K562 (cell line): ENCODE results near the gene ATP6V0E2. TPM values are rescaled to one million over a fixed set of nuclear protein-coding genes. Genes with fewer than 3 reads are reported as not detected.

Experiments
- ATAC-seq: fragments of 200-7000 bp; cut with Tn5 transposase; 3 replicates; pipeline ENCODE4 v1.9.1; 2020; ENCODE audit warnings: moderate library complexity
- BruUV-seq: library from RNA; stranded (reverse); fragments of 400-500 nt; replicated peaks from 2 replicates; lab custom pipeline; 2021; lab: Mats Ljungman, UMichigan
- CTCF ChIA-PET: fragments of 300-600 bp; formaldehyde crosslinking; extraction: SDS; loops from one replicate; lab custom pipeline; 2021; ENCODE audit warnings: low intra/inter-chr PET ratio; lab: Yijun Ruan, JAX
- POLR2A ChIA-PET: fragments of 300-600, 350-650 bp; sonication (Branson Sonifier 250); formaldehyde crosslinking; extraction: SDS; loops from one replicate; lab custom pipeline; 2021; ENCODE audit warnings: antibody characterized with exemption, inconsistent platforms; lab: Yijun Ruan, JAX
- DNase-seq, 4 experiments: peaks; one replicate each; pipeline versions ENCODE4 v3.0.0 to v3.0.0-alpha.2; 2011 to 2018; ENCODE audit warnings: low spot score in 3 of 4, mixed read lengths in 3 of 4; ENCODE audit errors: extremely low read depth in 1 of 4
- FAIRE-seq: peaks from 2 replicates; lab custom pipeline; 2011; peaks lifted over from hg19 to GRCh38; lab: Jason Lieb, UNC
- H2AFZ ChIP-seq: 2 replicates; pipeline ENCODE4 v1.6.0; 2011; ENCODE audit warnings: low read depth, low read length, control low read depth, inconsistent platforms
- H3K27ac ChIP-seq: fragments of 200-600 bp; 3 replicates; pipeline ENCODE4 v1.8.0; 2011; ENCODE audit warnings: low read depth, mild to moderate bottlenecking, control low read depth, inconsistent platforms, low read length, moderate library complexity, mixed read lengths; ENCODE audit errors: extremely low read depth
- H3K27me3 ChIP-seq, 2 experiments: fragments of 300-600 bp in 1 of 2; 2 replicates in 1 of 2; 3 replicates in 1 of 2; pipeline versions ENCODE4 v1.6.0 to v1.8.0; 2011; ENCODE audit warnings: inconsistent platforms in 2 of 2, low read length in 2 of 2, mild to moderate bottlenecking in 1 of 2, mixed read lengths in 1 of 2, moderate library complexity in 1 of 2; ENCODE audit not compliant: control insufficient read depth in 2 of 2, insufficient read depth in 2 of 2
- H3K36me3 ChIP-seq: fragments of 300-600 bp; 3 replicates; pipeline ENCODE4 v1.8.0; 2011; ENCODE audit warnings: mild to moderate bottlenecking, low read length, inconsistent platforms; ENCODE audit not compliant: control insufficient read depth, insufficient read depth
- H3K4me1 ChIP-seq, 2 experiments: fragments of 200-600 bp in 1 of 2; replicated peaks in 1 of 2; 2 replicates in 1 of 2; 3 replicates in 1 of 2; pipeline versions ENCODE4 v1.5.1 to v1.8.0; 2011; ENCODE audit warnings: inconsistent platforms in 2 of 2, low read length in 2 of 2, mild to moderate bottlenecking in 1 of 2, mixed read lengths in 1 of 2, moderate library complexity in 1 of 2; ENCODE audit not compliant: control insufficient read depth in 2 of 2, insufficient read depth in 2 of 2
- H3K4me2 ChIP-seq: 2 replicates; pipeline ENCODE4 v1.6.1; 2011; ENCODE audit warnings: low read length, control low read depth, inconsistent platforms, mixed read lengths; ENCODE audit not compliant: insufficient read depth
- H3K4me3 ChIP-seq: fragments of 200-600 bp; sonication (generic), shearing (Covaris generic); 2 replicates; pipeline ENCODE4 v1.5.1; 2016; ENCODE audit warnings: control low read depth, inconsistent platforms
- H3K79me2 ChIP-seq: fragments of 200-600 bp; 3 replicates; pipeline ENCODE4 v1.8.0; 2011; ENCODE audit warnings: low read length, inconsistent platforms; ENCODE audit not compliant: control insufficient read depth, insufficient read depth
- H3K9ac ChIP-seq, 2 experiments: 2 replicates each; pipeline versions ENCODE4 v1.6.0 to v1.6.1; 2011; ENCODE audit warnings: low read depth in 2 of 2, low read length in 2 of 2, control low read depth in 1 of 2, inconsistent platforms in 1 of 2, mild to moderate bottlenecking in 1 of 2, mixed read lengths in 1 of 2; ENCODE audit not compliant: insufficient read depth in 1 of 2
- H3K9me1 ChIP-seq: one replicate; pipeline ENCODE4 v1.6.0; 2011; ENCODE audit warnings: inconsistent platforms, mild to moderate bottlenecking, low read length, moderate library complexity; ENCODE audit not compliant: control insufficient read depth, insufficient read depth
- H3K9me3 ChIP-seq: replicated peaks from 2 replicates; pipeline ENCODE4 v1.5.1; 2011; ENCODE audit warnings: low read depth, low read length, inconsistent platforms; ENCODE audit not compliant: control insufficient read depth, insufficient read depth
- H4K20me1 ChIP-seq: replicated peaks from 2 replicates; pipeline ENCODE4 v1.6.1; 2011; ENCODE audit warnings: low read length, inconsistent platforms, mixed read lengths; ENCODE audit not compliant: control insufficient read depth, insufficient read depth
- CBFB ChIP-seq: sonication (generic); formaldehyde crosslinking; IDR thresholded peaks from 2 replicates; pipeline ENCODE4 v1.4.0; 2020; ENCODE audit warnings: mild to moderate bottlenecking, missing genetic modification reagents
- ETV5 ChIP-seq: sonication (generic); formaldehyde crosslinking; IDR thresholded peaks from 2 replicates; pipeline ENCODE4 v1.4.0; 2020; ENCODE audit warnings: low read depth, mild to moderate bottlenecking, missing genetic modification reagents
- FOXM1 ChIP-seq, 2 experiments: fragments of 450-650 bp in 1 of 2; sonication (generic) in 1 of 2; formaldehyde crosslinking in 1 of 2; IDR thresholded peaks; 2 replicates each; pipeline versions ENCODE4 v1.6.1 to v1.9.0; 2017 to 2022; ENCODE audit warnings: low read depth in 2 of 2, mild to moderate bottlenecking in 2 of 2, missing genetic modification reagents in 1 of 2, moderate library complexity in 1 of 2
- HDAC1 ChIP-seq, 2 experiments: fragments of 450-650 bp; IDR thresholded peaks; 2 replicates each; pipeline ENCODE4 v1.6.1; 2016 to 2017; ENCODE audit warnings: inconsistent platforms in 1 of 2, mild to moderate bottlenecking in 1 of 2, moderate library complexity in 1 of 2
- IFI16 ChIP-seq: fragments of 250-450 bp; sonication (Bioruptor Pico); IDR thresholded peaks from 2 replicates; pipeline ENCODE4 v2.1.2; 2022; ENCODE audit warnings: mild to moderate bottlenecking, inconsistent platforms
- PHF8 ChIP-seq: fragments of 200-600 bp; sonication (generic); IDR thresholded peaks from 2 replicates; pipeline ENCODE4 v1.6.1; 2012; ENCODE audit warnings: mixed run types, mild to moderate bottlenecking, inconsistent platforms, low read length, moderate library complexity, borderline replicate concordance
- RBM14 ChIP-seq: fragments of 200-400 bp; formaldehyde crosslinking; IDR thresholded peaks from 2 replicates; pipeline ENCODE4 v1.6.1; 2018; ENCODE audit warnings: low read depth, mild to moderate bottlenecking, low read length, moderate library complexity, borderline replicate concordance; ENCODE audit not compliant: insufficient read depth
- ZBTB7A ChIP-seq: IDR thresholded peaks from 2 replicates; pipeline ENCODE4 v1.6.1; 2011; ENCODE audit warnings: low read depth, mild to moderate bottlenecking, low read length, moderate library complexity, borderline replicate concordance; ENCODE audit not compliant: control insufficient read depth
- ZNF668 ChIP-seq: fragments of 250-450 bp; sonication (Bioruptor Pico); IDR thresholded peaks from 2 replicates; pipeline ENCODE4 v1.8.0; 2022; ENCODE audit warnings: mild to moderate bottlenecking, inconsistent platforms
- WGBS: fragments of 100-300 bp; shearing (Covaris generic); methylation state at CpG from one replicate; pipeline ENCODE4 v1.1.6; 2016; ENCODE audit warnings: low coverage, mixed read lengths; ENCODE audit not compliant: insufficient coverage; ENCODE audit errors: missing lambda C conversion rate; 5-methylcytosine and 5-hydroxymethylcytosine counted together
- in situ Hi-C: fragments of 300-500 bp; cut with MboI; formaldehyde crosslinking; loops from 4 replicates; pipeline ENCODE4 v1.15.0; 2018; ENCODE audit warnings: inconsistent platforms, mixed read lengths
- intact Hi-C: fragments of 100-400 bp; cut with micrococcal nuclease; formaldehyde crosslinking; loops from 2 replicates; pipeline ENCODE4 v1.14.2; 2022
- polyA plus RNA-seq, 8 experiments: library from polyadenylated mRNA; depleted of rRNA in 4 of 8; stranded (reverse) in 5 of 8; unstranded in 3 of 8; fragments of >200 nt; fragmentation: Nextera tagmentation in 2 of 8; fragmentation: Illumina TruSeq in 1 of 8; extraction: Ambion mirVana in 2 of 8; extraction: Trizol in 1 of 8; gene quantifications; 2 replicates each; pipeline versions ENCODE4 v1.2.1 to v1.2.3, GENCODE V29; 2011 to 2014; ENCODE audit warnings: inconsistent platforms in 1 of 8, missing spikeins in 1 of 8
- total RNA-seq, 7 experiments: library from RNA; depleted of rRNA in 6 of 7; stranded (reverse); fragments of >200 nt in 6 of 7; fragmentation: Illumina TruSeq in 2 of 7; extraction: Trizol in 2 of 7; gene quantifications; 2 replicates each; pipeline versions ENCODE4 v1.2.1 to v1.2.3, GENCODE V29; 2011 to 2021; ENCODE audit warnings: low replicate concordance in 1 of 7
- TF ChIP-seq, protein P1 (sequence below), 2 experiments: fragments of 250-450 bp in 1 of 2; fragments of 450-650 bp in 1 of 2; sonication (Bioruptor Pico) in 1 of 2; IDR thresholded peaks; 2 replicates each; pipeline versions ENCODE4 v1.6.1 to v1.8.0; 2016 to 2021; ENCODE audit warnings: mild to moderate bottlenecking in 2 of 2, moderate library complexity in 2 of 2, missing compliant biosample characterization in 1 of 2, missing genetic modification characterization in 1 of 2
- TF ChIP-seq, protein P2 (sequence below), 2 experiments: IDR thresholded peaks; 2 replicates each; pipeline ENCODE4 v1.6.1; 2011; ENCODE audit warnings: borderline replicate concordance in 1 of 2, control low read depth in 1 of 2, low read depth in 1 of 2, low read length in 1 of 2, mild to moderate bottlenecking in 1 of 2, mixed read lengths in 1 of 2, moderate library complexity in 1 of 2; ENCODE audit not compliant: insufficient read depth in 1 of 2, insufficient read length in 1 of 2, poor library complexity in 1 of 2, severe bottlenecking in 1 of 2; ENCODE audit errors: extremely low read depth in 1 of 2
- TF ChIP-seq, protein P3 (sequence below): fragments of 250-450 bp; sonication (Bioruptor Pico); IDR thresholded peaks from 2 replicates; pipeline ENCODE4 v1.4.0; 2020; ENCODE audit warnings: mild to moderate bottlenecking
- TF ChIP-seq, protein P4 (sequence below): sonication (generic); formaldehyde crosslinking; IDR thresholded peaks from 2 replicates; pipeline ENCODE4 v1.8.0; 2022; ENCODE audit warnings: missing genetic modification reagents, mild to moderate bottlenecking, moderate library complexity, borderline replicate concordance

ATP6V0E2 gene
- total and polyA plus RNA-seq, 9 of the 15 experiments (the other 6 are each of a cell fraction or from before 2014, with no cell fraction given): 0.55 to 18.5 (median 10.9) TPM

DNA sequence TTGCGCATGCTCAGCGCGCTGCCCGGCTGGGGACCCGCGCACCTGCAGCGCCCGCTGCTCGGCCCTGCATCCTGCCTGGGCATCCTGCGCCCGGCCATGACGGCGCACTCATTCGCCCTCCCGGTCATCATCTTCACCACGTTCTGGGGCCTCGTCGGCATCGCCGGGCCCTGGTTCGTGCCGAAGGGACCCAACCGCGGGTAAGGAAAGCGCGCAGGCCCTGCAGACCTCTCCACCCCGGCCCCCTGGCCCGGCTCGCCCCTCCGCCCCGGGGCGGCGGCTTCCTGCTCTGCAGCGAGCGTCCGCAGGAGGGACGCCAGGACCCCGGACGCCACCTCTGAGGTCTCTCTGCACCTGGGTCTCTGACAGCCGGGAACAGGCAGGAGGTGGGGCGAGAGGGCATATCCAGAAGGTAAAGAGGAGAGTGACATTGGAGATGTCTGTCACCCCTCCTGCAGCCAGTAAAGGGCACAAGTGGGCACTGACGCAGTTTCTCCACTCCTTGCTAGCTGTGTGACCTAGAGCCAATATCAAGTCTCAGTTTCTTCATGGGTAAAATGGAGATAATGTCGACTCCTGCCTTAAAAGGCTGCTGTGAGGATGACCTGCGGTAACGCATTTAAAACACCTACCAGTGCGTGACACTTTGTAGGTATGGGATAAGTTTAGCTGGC is 338 bp downstream of the ATP6V0E2 start:
- no peaks in the 10 kb centered on the region for H3K9me1 ChIP-seq
- CTCF ChIA-PET: no interaction called here
- H3K27ac ChIP-seq: no peak overlapping the region
- no TSS peak for BruUV-seq
- peak overlapping the region; percentile 71 for H3K4me3 ChIP-seq
- ATAC-seq: peak; percentile 18
- H4K20me1 ChIP-seq: 0 out of 2 replicates have a peak, but pooled peaks cover 6% of the 10 kb centered on the region
- H3K79me2 ChIP-seq: no peaks in the 10 kb centered on the region
- no peak for DNase-seq
- H3K4me1 ChIP-seq: peaks cover 15 to 29% of the 10 kb centered on the region in 2 experiments; a peak in 4 of 5 replicates
- intact Hi-C loops (no loop called here), in situ Hi-C loops (loop anchor here (25.0 kb wide), 1 partner anchor 163 kb away; no protein-coding TSS in a partner anchor)
- peak overlapping the region; percentile 98 for H2AFZ ChIP-seq
- H3K9ac ChIP-seq: peak overlapping the region; percentile 72 to 94; a peak in 3 of 4 replicates
- POLR2A ChIA-PET: interaction anchor here (1.2 to 1.5 kb wide), 2 partner anchors 9 to 12 kb away, joined by 4 to 7 read pairs; no protein-coding TSS in a partner anchor
- FAIRE-seq: no peak
- H3K36me3 ChIP-seq: no peaks in the 10 kb centered on the region
- 4% methylated on average over 46 of the region's 46 CpGs for WGBS
- peaks cover 0 to 8% of the 10 kb centered on the region in 2 experiments; a peak in 2 of 5 replicates for H3K27me3 ChIP-seq
- H3K9me3 ChIP-seq: no peaks in the 10 kb centered on the region
- H3K4me2 ChIP-seq: peak overlapping the region; percentile 88
- TF ChIP-seq CBFB: peak; percentile 57; the same call in 1 of the 2 replicates
- TF ChIP-seq, protein P1, sequence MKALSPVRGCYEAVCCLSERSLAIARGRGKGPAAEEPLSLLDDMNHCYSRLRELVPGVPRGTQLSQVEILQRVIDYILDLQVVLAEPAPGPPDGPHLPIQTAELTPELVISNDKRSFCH (CRISPR knock-in tag; IDR thresholded peaks at IDR 0.05): no peak
- TF ChIP-seq, protein P1 (tag; IDR thresholded peaks at IDR 0.05): peak; percentile 42; the same call in 1 of the 2 replicates
- no peak for TF ChIP-seq IFI16 (CRISPR knock-in tag)
- TF ChIP-seq PHF8: peak; percentile 64; the same call in 1 of the 2 replicates
- TF ChIP-seq, protein P2, sequence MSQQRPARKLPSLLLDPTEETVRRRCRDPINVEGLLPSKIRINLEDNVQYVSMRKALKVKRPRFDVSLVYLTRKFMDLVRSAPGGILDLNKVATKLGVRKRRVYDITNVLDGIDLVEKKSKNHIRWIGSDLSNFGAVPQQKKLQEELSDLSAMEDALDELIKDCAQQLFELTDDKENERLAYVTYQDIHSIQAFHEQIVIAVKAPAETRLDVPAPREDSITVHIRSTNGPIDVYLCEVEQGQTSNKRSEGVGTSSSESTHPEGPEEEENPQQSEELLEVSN (IDR thresholded peaks at IDR 0.05; ENCODE audit: borderline replicate concordance in 1 of 2, extremely low read depth in 1 of 2, insufficient read depth in 1 of 2, insufficient read length in 1 of 2, low read depth in 1 of 2, low read length in 1 of 2, poor library complexity in 1 of 2, severe bottlenecking in 1 of 2): peak in 1 of 2 experiments; percentile 4
- no peak for TF ChIP-seq ZNF668 (CRISPR knock-in tag)
- TF ChIP-seq HDAC1 (IDR thresholded peaks at IDR 0.05): 0 out of 4 replicates have a peak, but pooled peaks of 1 of the 2 experiments have one; percentile 15
- TF ChIP-seq RBM14: 0 out of 2 replicates have a peak, but pooled peaks have one; percentile 43
- TF ChIP-seq, protein P3, sequence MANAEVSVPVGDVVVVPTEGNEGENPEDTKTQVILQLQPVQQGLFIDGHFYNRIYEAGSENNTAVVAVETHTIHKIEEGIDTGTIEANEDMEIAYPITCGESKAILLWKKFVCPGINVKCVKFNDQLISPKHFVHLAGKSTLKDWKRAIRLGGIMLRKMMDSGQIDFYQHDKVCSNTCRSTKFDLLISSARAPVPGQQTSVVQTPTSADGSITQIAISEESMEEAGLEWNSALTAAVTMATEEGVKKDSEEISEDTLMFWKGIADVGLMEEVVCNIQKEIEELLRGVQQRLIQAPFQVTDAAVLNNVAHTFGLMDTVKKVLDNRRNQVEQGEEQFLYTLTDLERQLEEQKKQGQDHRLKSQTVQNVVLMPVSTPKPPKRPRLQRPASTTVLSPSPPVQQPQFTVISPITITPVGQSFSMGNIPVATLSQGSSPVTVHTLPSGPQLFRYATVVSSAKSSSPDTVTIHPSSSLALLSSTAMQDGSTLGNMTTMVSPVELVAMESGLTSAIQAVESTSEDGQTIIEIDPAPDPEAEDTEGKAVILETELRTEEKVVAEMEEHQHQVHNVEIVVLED (CRISPR knock-in tag): 0 out of 2 replicates have a peak, but pooled peaks have one; percentile 24
- 0 out of 2 replicates have a peak, but pooled peaks have one; percentile 32 for TF ChIP-seq ETV5 (CRISPR knock-in tag)
- TF ChIP-seq ZBTB7A: peak; percentile 48; the same call in 1 of the 2 replicates
- TF ChIP-seq FOXM1 (IDR thresholded peaks at IDR 0.05; ENCODE audit: low read depth): no peak
- peak; percentile 91 for TF ChIP-seq FOXM1 (CRISPR knock-in tag; IDR thresholded peaks at IDR 0.05; ENCODE audit: low read depth)
- TF ChIP-seq, protein P4, sequence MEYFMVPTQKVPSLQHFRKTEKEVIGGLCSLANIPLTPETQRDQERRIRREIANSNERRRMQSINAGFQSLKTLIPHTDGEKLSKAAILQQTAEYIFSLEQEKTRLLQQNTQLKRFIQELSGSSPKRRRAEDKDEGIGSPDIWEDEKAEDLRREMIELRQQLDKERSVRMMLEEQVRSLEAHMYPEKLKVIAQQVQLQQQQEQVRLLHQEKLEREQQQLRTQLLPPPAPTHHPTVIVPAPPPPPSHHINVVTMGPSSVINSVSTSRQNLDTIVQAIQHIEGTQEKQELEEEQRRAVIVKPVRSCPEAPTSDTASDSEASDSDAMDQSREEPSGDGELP (CRISPR knock-in tag): peak; percentile 84
